Mesodermal cell (in vitro differentiated cells): Measurements from ENCODE around the gene NKX3-2.

ENCODE experiments used
- H3K27ac ChIP-seq: 2 replicates; pipeline ENCODE4 v1.7.0; 2013; ENCODE audit warnings: mild to moderate bottlenecking, low read depth, low read length, moderate library complexity; ENCODE audit not compliant: severe bottlenecking
- H3K36me3 ChIP-seq: 2 replicates; pipeline ENCODE4 v1.7.1; 2013; ENCODE audit warnings: mild to moderate bottlenecking, low read length, moderate library complexity; ENCODE audit not compliant: control insufficient read depth, insufficient read depth
- H3K4me1 ChIP-seq: one replicate; pipeline ENCODE4 v1.7.1; 2013; ENCODE audit warnings: mild to moderate bottlenecking, low read length; ENCODE audit not compliant: insufficient read depth, control insufficient read depth, poor library complexity, severe bottlenecking
- H3K4me3 ChIP-seq: 2 replicates; pipeline ENCODE4 v1.7.0; 2013; ENCODE audit warnings: low read length, control low read depth, mild to moderate bottlenecking; ENCODE audit not compliant: insufficient read depth, poor library complexity, severe bottlenecking; ENCODE audit errors: extremely low read depth
- H3K9me3 ChIP-seq: 2 replicates; pipeline ENCODE4 v1.7.1; 2013; ENCODE audit warnings: mild to moderate bottlenecking, low read length, moderate library complexity; ENCODE audit not compliant: control insufficient read depth
- WGBS, 2 experiments: methylation state at CpG; one replicate each; pipeline ENCODE4 v1.1.5; 2013; ENCODE audit warnings: missing lambda C conversion rate in 2 of 2; ENCODE audit not compliant: insufficient coverage in 2 of 2; 5-methylcytosine and 5-hydroxymethylcytosine counted together

The NKX3-2 gene

GRCh38 chr4:13545394-13545808 lies 1.1 kb upstream of the NKX3-2 start:
- Histone ChIP-seq H3K9me3 (no peaks in the 10 kb centered on the region), H3K4me3 (peak overlapping the region; percentile 81), H3K27ac (peak overlapping the region; percentile 91), H3K4me1 (peaks cover 25% of the 10 kb centered on the region), H3K36me3 (peaks cover 16% of the 10 kb centered on the region)
- WGBS, 2 experiments = 0 to 5% methylated on average over 2 of the region's 8 CpGs

GRCh38 chr4:13544606-13545393 lies 492 bp upstream of the NKX3-2 start:
- Histone ChIP-seq H3K4me3 (peak overlapping the region; percentile 81), H3K4me1 (peaks cover 27% of the 10 kb centered on the region), H3K36me3 (peaks cover 22% of the 10 kb centered on the region), H3K9me3 (no peaks in the 10 kb centered on the region), H3K27ac (peak overlapping the region; percentile 91)
- 0% methylated on average over 30 to 31 of the region's 54 CpGs for WGBS, 2 experiments

DNA sequence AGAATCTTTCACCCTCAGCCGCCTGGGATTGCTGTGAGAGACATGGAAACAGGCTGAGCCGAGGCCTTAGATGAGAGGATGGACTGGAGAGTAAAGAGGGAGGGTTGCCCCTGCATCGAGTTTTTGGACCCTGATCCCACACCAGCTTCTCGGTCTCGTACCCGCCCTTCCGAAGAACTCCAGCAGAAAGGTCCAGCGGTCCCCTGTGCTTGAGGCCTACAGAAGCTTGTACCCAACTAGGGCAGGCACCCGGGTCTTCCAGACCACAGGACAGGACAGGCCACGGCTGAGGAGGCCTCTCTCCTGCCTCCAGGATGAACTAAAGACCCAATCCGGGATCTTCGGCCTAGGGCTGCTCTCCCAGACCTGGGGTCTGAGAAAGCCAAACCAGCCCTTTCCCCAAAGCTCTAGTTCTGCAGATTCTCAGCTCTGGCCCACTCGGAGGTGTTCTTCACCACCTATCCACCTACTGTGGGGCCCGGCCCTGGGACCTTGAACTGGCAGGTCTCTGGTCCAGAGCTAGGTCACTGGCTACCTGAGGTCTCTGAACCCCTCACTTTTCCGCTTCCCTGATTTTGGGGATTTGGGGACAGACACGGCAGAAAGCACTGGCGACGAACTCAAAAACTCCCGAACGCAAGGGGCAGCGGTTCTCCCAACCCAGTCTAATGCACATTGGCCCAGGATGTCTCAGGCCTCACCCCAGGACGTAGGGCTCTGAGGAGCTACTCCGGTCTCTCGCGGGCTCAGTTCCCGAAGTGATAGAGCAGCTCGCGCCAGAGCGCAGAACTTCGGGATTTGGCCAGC lies 1.1 kb downstream of the NKX3-2 start:
- Histone ChIP-seq H3K9me3 (no peaks in the 10 kb centered on the region), H3K4me3 (peak overlapping the region; percentile 81), H3K4me1 (peaks cover 27% of the 10 kb centered on the region), H3K36me3 (peaks cover 22% of the 10 kb centered on the region), H3K27ac (peak overlapping the region; percentile 91)
- WGBS, 2 experiments = 26 to 29% methylated on average over 23 to 24 of the region's 30 CpGs

GRCh38 chr4:13542577-13543031 lies 1.7 kb downstream of the NKX3-2 start:
- Histone ChIP-seq H3K9me3 (no peaks in the 10 kb centered on the region), H3K4me3 (peak overlapping the region; percentile 81), H3K4me1 (peaks cover 27% of the 10 kb centered on the region), H3K36me3 (peaks cover 22% of the 10 kb centered on the region), H3K27ac (no peak overlapping the region)
- 61 to 72% methylated on average over 19 to 20 of the region's 27 CpGs for WGBS, 2 experiments

- H3K9me3 ChIP-seq = no peaks in the 10 kb centered on the region
- WGBS, 2 experiments = 43 to 50% methylated on average over 66 to 74 of the region's 79 CpGs
- H3K4me1 ChIP-seq = peaks cover 27% of the 10 kb centered on the region
- H3K27ac ChIP-seq = no peak overlapping the region
- H3K4me3 ChIP-seq = peak overlapping the region; percentile 81
- H3K36me3 ChIP-seq = peaks cover 22% of the 10 kb centered on the region
These were observed 2.4 kb downstream of the NKX3-2 start for GRCh38 chr4:13541720-13542576.

DNA sequence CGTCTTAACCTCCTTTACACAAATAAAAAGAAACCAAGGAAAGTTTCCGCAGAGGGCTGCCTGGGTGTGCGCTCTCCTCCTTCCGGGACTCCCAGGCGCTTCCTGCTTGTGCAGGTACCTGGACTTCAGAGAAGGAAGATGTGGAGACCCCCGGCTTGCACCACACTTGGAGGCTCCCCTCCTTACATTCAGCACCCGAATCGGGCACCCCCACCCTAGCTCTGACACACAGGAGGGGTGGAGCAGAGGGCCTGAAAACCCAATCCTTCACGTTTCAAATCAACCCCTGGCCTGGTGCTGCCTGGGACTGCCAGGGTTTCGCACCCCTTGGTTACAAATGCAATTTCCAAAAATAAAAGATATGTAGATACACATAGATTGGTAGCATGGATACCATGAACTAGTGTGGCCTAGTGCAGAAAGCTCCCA lies 3.1 kb downstream of the NKX3-2 start:
- H3K4me1 ChIP-seq = peaks cover 23% of the 10 kb centered on the region
- no peaks in the 10 kb centered on the region for H3K9me3 ChIP-seq
- WGBS, 2 experiments = 75 to 84% methylated on average over 5 of the region's 10 CpGs
- H3K36me3 ChIP-seq = peaks cover 22% of the 10 kb centered on the region
- H3K27ac ChIP-seq = no peak overlapping the region
- no peak overlapping the region for H3K4me3 ChIP-seq

DNA sequence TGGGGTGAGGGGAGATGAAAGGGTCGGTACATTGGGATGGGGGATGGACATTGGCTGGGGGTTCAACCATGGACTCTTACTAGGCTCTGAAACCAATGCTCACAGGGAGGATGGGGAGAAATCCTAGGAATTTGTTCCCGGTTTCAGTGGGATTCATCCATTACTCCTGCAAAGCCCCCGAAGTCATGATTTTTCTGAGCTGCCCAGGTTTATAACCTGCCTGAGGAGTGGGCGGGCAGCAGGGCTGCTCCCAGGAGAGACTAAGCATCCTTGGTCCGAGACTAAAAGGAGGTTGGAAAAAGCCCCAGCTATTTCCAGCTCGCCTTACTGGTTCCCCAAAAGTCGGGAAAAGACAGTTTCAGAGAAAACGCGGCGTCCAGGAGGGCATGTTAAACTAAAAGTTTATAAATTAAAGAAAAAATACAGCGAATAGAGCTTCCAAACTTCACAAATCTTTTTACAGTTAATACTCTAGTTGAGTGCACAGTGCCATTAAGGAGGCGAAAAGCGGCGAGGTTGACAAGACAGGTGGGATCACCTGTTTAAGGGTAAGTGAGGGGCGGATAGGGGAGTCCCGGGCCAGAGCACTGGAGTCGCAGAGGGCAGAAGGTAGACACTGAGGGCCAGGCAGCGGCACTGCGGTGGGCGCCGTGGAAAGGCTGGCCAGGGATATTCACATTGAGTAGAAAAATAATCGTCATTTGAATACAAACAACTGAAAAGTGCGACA lies 3.7 kb downstream of the NKX3-2 start:
- peaks cover 23% of the 10 kb centered on the region for H3K4me1 ChIP-seq
- H3K4me3 ChIP-seq = no peak overlapping the region
- H3K27ac ChIP-seq = no peak overlapping the region
- peaks cover 22% of the 10 kb centered on the region for H3K36me3 ChIP-seq
- WGBS, 2 experiments = 68% methylated on average over 8 to 15 of the region's 23 CpGs
- H3K9me3 ChIP-seq = no peaks in the 10 kb centered on the region

DNA sequence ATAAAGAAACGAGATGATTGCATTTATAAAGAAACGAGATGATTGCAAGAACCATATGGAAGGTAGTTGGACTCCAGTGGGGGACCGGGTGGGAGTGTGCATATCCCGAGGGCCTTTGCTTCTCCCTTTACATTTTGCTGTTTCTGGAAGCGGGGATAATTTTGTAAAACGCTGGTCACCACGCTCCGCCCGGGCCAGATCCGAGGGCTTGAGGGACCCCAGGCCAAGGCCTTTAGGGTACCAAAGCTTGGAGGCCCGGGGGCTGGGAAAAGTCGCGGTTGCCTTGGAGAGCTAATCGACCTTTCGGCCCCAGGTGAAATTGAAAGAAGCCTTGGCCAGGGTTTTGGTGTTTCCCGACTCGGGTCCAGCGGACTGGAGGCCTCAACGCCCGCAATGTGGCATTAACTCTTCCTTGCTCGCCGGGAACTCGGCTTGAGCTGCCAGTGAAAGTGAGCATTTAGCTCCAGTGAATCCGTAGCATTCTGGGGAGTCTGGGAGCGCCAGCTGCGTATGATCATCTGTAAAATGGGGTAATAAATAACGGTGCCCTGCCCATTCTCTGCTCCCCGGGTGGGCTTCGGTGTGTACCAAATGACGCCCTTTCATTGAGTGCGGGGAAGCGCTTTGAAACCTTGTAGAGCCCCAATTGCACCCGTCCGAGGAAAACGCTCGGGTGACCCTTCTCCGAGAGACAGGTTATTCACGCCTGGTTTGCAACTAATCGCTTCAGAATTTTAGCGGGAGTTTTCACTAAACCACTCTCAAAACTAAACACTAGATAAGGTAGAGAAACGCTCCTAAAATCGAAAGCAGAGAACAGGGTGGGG lies 4.5 kb downstream of the NKX3-2 start:
- Histone ChIP-seq H3K27ac (no peak overlapping the region), H3K4me1 (peaks cover 18% of the 10 kb centered on the region), H3K9me3 (no peaks in the 10 kb centered on the region), H3K4me3 (no peak overlapping the region), H3K36me3 (peaks cover 22% of the 10 kb centered on the region)
- WGBS, 2 experiments = 58 to 65% methylated on average over 35 to 38 of the region's 42 CpGs

- Histone ChIP-seq H3K27ac (no peak overlapping the region), H3K4me3 (no peak overlapping the region), H3K9me3 (no peaks in the 10 kb centered on the region), H3K4me1 (peaks cover 24% of the 10 kb centered on the region), H3K36me3 (peaks cover 22% of the 10 kb centered on the region)
- WGBS, 2 experiments = 62 to 63% methylated on average over 12 to 19 of the region's 23 CpGs
These were observed 5.2 kb downstream of the NKX3-2 start for GRCh38 chr4:13539047-13539618.
